K562 (cell line): ENCODE measurements around the gene SUMF1. TPM values are rescaled to one million over a fixed set of nuclear protein-coding genes. Genes with fewer than 3 reads are reported as not detected.

Experiments used
- CBX2 ChIP-seq: fragments of 200-600 bp; sonication (generic); IDR thresholded peaks from one replicate; pipeline ENCODE4 v1.6.1; 2012; ENCODE audit warnings: mild to moderate bottlenecking, low read length, inconsistent platforms; ENCODE audit not compliant: insufficient read depth, poor library complexity, severe bottlenecking
- DACH1 ChIP-seq: fragments of 450-650 bp; IDR thresholded peaks from 2 replicates; pipeline ENCODE4 v1.6.1; 2018; ENCODE audit not compliant: partially characterized antibody
- NFE2 ChIP-seq: IDR thresholded peaks from 2 replicates; pipeline ENCODE4 v1.6.1; 2014; ENCODE audit warnings: antibody characterized with exemption, low read depth
- PTRF ChIP-seq: fragments of 450-650 bp; IDR thresholded peaks from 2 replicates; pipeline ENCODE4 v1.6.1; 2016; ENCODE audit warnings: mild to moderate bottlenecking, missing genetic modification characterization, missing compliant biosample characterization
- RBM34 ChIP-seq: fragments of 200-400 bp; formaldehyde crosslinking; IDR thresholded peaks from 2 replicates; pipeline ENCODE4 v1.6.1; 2018; ENCODE audit warnings: low read length, borderline replicate concordance; ENCODE audit not compliant: insufficient read depth
- SRSF1 ChIP-seq: fragments of 200-400 bp; formaldehyde crosslinking; IDR thresholded peaks from 2 replicates; pipeline ENCODE4 v1.6.1; 2017; ENCODE audit warnings: mild to moderate bottlenecking, low read depth, low read length, moderate library complexity
- SRSF7 ChIP-seq: fragments of 200-400 bp; formaldehyde crosslinking; optimal IDR thresholded peaks from 2 replicates; pipeline ENCODE3; 2017; ENCODE audit warnings: mild to moderate bottlenecking, low read depth, low read length
- ZNF589 ChIP-seq: fragments of 200-800 bp; sonication (Bioruptor generic); IDR thresholded peaks from 2 replicates; pipeline ENCODE4 v1.6.1; 2016; ENCODE audit warnings: low read depth, missing genetic modification characterization, missing compliant biosample characterization
- polyA plus RNA-seq, 8 experiments: library from polyadenylated mRNA; depleted of rRNA in 4 of 8; stranded (reverse) in 5 of 8; unstranded in 3 of 8; fragments of >200 nt; fragmentation: Nextera tagmentation in 2 of 8; fragmentation: Illumina TruSeq in 1 of 8; extraction: Ambion mirVana in 2 of 8; extraction: Trizol in 1 of 8; gene quantifications; 2 replicates each; pipeline versions ENCODE4 v1.2.1 to v1.2.3, GENCODE V29; 2011 to 2014; ENCODE audit warnings: inconsistent platforms in 1 of 8, missing spikeins in 1 of 8
- total RNA-seq, 7 experiments: library from RNA; depleted of rRNA in 6 of 7; stranded (reverse); fragments of >200 nt in 6 of 7; fragmentation: Illumina TruSeq in 2 of 7; extraction: Trizol in 2 of 7; gene quantifications; 2 replicates each; pipeline versions ENCODE4 v1.2.1 to v1.2.3, GENCODE V29; 2011 to 2021; ENCODE audit warnings: low replicate concordance in 1 of 7
- TF ChIP-seq, protein P1 (sequence below): fragments of 250-450 bp; sonication (Bioruptor Pico); IDR thresholded peaks from 2 replicates; pipeline ENCODE4 v1.8.0; 2021; ENCODE audit warnings: mild to moderate bottlenecking, moderate library complexity
- TF ChIP-seq, protein P2 (sequence below): fragments of 250-450 bp; sonication (Bioruptor Pico); IDR thresholded peaks from 2 replicates; pipeline ENCODE4 v1.5.0; 2022; ENCODE audit warnings: mild to moderate bottlenecking
- TF ChIP-seq, protein P3 (sequence below): fragments of 450-650 bp; IDR thresholded peaks from 2 replicates; pipeline ENCODE4 v1.7.1; 2018; ENCODE audit warnings: mild to moderate bottlenecking, low read depth; ENCODE audit not compliant: partially characterized antibody
- TF ChIP-seq, protein P4 (sequence below), 2 experiments: IDR thresholded peaks; 2 replicates each; pipeline ENCODE4 v1.6.1; 2011; ENCODE audit warnings: borderline replicate concordance in 1 of 2, control low read depth in 1 of 2, low read depth in 1 of 2, low read length in 1 of 2, mild to moderate bottlenecking in 1 of 2, mixed read lengths in 1 of 2, moderate library complexity in 1 of 2; ENCODE audit not compliant: insufficient read depth in 1 of 2, insufficient read length in 1 of 2, poor library complexity in 1 of 2, severe bottlenecking in 1 of 2; ENCODE audit errors: extremely low read depth in 1 of 2
- TF ChIP-seq, protein P5 (sequence below): fragments of 450-650 bp; IDR thresholded peaks from 2 replicates; pipeline ENCODE4 v1.6.1; 2018; ENCODE audit not compliant: partially characterized antibody

Gene SUMF1
- total and polyA plus RNA-seq, 9 of the 15 experiments (the other 6 are each of a cell fraction or from before 2014, with no cell fraction given): 1.3 to 7.4 (median 4.2) TPM

DNA sequence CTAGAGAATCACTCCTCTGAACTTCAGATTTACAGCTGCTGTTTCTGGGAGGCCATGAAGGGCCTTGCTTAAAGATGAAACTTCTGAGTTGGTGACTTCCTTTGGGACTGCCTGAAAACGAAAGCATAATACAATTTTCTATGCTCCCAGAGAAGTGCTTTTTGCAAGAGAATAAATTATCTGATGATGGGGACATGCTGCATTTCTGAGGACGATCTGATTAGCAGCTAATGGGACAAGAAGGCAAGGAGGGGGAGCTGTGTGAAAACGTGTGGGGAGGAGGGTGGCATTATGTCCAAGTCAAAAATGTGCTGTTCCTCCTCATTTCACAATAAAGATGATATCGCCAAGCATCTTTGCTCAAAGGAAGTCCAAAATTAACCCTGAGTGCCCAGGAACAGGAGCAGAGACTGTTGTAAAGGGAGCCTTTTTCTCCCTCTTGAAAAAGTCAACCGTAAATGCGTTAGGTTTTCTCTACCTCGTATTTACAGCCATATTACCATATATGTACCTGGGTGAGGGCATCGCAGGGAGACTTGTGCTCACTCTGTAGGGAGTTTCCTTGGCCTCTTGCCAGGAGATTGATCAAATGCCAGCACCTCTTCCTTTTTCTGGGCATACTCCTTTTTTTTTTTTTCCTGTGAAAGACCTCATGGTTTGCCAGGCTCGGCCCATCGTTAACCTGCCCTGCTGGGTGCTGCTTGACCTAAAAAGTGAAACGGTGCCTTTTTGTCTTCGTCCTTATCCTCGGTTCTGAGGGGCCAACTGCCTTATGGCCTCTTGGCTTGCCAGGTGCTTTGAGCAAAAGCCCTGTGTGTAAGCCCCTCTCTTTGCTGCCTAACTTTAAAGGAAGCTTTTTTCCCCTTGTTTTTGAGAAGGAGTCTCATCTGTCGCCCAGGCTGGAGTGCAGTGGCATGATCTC is 37.5 kb upstream of the SUMF1 start (continued):
- TF ChIP-seq SRSF1: no peak
- TF ChIP-seq, protein P1, sequence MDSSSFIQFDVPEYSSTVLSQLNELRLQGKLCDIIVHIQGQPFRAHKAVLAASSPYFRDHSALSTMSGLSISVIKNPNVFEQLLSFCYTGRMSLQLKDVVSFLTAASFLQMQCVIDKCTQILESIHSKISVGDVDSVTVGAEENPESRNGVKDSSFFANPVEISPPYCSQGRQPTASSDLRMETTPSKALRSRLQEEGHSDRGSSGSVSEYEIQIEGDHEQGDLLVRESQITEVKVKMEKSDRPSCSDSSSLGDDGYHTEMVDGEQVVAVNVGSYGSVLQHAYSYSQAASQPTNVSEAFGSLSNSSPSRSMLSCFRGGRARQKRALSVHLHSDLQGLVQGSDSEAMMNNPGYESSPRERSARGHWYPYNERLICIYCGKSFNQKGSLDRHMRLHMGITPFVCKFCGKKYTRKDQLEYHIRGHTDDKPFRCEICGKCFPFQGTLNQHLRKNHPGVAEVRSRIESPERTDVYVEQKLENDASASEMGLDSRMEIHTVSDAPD (CRISPR knock-in tag): no peak
- TF ChIP-seq, protein P2, sequence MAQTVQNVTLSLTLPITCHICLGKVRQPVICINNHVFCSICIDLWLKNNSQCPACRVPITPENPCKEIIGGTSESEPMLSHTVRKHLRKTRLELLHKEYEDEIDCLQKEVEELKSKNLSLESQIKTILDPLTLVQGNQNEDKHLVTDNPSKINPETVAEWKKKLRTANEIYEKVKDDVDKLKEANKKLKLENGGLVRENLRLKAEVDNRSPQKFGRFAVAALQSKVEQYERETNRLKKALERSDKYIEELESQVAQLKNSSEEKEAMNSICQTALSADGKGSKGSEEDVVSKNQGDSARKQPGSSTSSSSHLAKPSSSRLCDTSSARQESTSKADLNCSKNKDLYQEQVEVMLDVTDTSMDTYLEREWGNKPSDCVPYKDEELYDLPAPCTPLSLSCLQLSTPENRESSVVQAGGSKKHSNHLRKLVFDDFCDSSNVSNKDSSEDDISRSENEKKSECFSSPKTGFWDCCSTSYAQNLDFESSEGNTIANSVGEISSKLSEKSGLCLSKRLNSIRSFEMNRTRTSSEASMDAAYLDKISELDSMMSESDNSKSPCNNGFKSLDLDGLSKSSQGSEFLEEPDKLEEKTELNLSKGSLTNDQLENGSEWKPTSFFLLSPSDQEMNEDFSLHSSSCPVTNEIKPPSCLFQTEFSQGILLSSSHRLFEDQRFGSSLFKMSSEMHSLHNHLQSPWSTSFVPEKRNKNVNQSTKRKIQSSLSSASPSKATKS (CRISPR knock-in tag): no peak
- TF ChIP-seq RBM34: no peak
- TF ChIP-seq, protein P3, sequence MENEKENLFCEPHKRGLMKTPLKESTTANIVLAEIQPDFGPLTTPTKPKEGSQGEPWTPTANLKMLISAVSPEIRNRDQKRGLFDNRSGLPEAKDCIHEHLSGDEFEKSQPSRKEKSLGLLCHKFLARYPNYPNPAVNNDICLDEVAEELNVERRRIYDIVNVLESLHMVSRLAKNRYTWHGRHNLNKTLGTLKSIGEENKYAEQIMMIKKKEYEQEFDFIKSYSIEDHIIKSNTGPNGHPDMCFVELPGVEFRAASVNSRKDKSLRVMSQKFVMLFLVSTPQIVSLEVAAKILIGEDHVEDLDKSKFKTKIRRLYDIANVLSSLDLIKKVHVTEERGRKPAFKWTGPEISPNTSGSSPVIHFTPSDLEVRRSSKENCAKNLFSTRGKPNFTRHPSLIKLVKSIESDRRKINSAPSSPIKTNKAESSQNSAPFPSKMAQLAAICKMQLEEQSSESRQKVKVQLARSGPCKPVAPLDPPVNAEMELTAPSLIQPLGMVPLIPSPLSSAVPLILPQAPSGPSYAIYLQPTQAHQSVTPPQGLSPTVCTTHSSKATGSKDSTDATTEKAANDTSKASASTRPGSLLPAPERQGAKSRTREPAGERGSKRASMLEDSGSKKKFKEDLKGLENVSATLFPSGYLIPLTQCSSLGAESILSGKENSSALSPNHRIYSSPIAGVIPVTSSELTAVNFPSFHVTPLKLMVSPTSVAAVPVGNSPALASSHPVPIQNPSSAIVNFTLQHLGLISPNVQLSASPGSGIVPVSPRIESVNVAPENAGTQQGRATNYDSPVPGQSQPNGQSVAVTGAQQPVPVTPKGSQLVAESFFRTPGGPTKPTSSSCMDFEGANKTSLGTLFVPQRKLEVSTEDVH: no peak
- TF ChIP-seq, protein P4, sequence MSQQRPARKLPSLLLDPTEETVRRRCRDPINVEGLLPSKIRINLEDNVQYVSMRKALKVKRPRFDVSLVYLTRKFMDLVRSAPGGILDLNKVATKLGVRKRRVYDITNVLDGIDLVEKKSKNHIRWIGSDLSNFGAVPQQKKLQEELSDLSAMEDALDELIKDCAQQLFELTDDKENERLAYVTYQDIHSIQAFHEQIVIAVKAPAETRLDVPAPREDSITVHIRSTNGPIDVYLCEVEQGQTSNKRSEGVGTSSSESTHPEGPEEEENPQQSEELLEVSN (IDR thresholded peaks at IDR 0.05; ENCODE audit: borderline replicate concordance in 1 of 2, extremely low read depth in 1 of 2, insufficient read depth in 1 of 2, insufficient read length in 1 of 2, low read depth in 1 of 2, low read length in 1 of 2, poor library complexity in 1 of 2, severe bottlenecking in 1 of 2): no peak
- no peak for TF ChIP-seq DACH1
- TF ChIP-seq CBX2: no peak
- TF ChIP-seq, protein P5, sequence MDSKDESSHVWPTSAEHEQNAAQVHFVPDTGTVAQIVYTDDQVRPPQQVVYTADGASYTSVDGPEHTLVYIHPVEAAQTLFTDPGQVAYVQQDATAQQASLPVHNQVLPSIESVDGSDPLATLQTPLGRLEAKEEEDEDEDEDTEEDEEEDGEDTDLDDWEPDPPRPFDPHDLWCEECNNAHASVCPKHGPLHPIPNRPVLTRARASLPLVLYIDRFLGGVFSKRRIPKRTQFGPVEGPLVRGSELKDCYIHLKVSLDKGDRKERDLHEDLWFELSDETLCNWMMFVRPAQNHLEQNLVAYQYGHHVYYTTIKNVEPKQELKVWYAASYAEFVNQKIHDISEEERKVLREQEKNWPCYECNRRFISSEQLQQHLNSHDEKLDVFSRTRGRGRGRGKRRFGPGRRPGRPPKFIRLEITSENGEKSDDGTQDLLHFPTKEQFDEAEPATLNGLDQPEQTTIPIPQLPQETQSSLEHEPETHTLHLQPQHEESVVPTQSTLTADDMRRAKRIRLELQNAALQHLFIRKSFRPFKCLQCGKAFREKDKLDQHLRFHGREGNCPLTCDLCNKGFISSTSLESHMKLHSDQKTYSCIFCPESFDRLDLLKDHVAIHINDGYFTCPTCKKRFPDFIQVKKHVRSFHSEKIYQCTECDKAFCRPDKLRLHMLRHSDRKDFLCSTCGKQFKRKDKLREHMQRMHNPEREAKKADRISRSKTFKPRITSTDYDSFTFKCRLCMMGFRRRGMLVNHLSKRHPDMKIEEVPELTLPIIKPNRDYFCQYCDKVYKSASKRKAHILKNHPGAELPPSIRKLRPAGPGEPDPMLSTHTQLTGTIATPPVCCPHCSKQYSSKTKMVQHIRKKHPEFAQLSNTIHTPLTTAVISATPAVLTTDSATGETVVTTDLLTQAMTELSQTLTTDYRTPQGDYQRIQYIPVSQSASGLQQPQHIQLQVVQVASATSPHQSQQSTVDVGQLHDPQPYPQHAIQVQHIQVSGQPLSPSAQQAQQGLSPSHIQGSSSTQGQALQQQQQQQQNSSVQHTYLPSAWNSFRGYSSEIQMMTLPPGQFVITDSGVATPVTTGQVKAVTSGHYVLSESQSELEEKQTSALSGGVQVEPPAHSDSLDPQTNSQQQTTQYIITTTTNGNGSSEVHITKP: no peak
- TF ChIP-seq ZNF589 (CRISPR knock-in tag): no peak
- TF ChIP-seq NFE2: no peak
- TF ChIP-seq PTRF (tag): no peak
- TF ChIP-seq SRSF7: no peak
